ENCODE measurements around the gene GPR137. TPM values are rescaled to one million over a fixed set of nuclear protein-coding genes. Genes with fewer than 3 reads are reported as not detected.

GPR137 gene
- total and polyA plus RNA-seq, 12 donors = 15.6 to 69.8 (median 41.2) TPM

- WGBS, 4 donors = 3 to 44% (median 11%) methylated on average over 3 to 60 of the region's 60 CpGs
- peaks cover 36% of the 10 kb centered on the region for H3K27me3 ChIP-seq
- peak in 6 of 7 donors; percentile 62 to 75 (median 74) for DNase-seq
- no peaks in the 10 kb centered on the region for H3K36me3 ChIP-seq (replicated peaks in 1 of 2)
- no peak overlapping the region for H3K27ac ChIP-seq
- intact Hi-C loops (cut with DNase I) = loop anchor here in 1 of 2 donors (5.0 to 10.0 kb wide), 2 partner anchors 92 to 294 kb away; partner anchors contain the start of gene FERMT3
- H3K4me3 ChIP-seq = peak overlapping the region in 2 of 4 donors; percentile 30 to 43
- H3K4me1 ChIP-seq (replicated peaks in 1 of 2) = peaks cover 23 to 30% of the 10 kb centered on the region in 2 donors
- no peaks in the 10 kb centered on the region for H3K9me3 ChIP-seq (replicated peaks in 1 of 3)
- TF ChIP-seq CTCF (IDR thresholded peaks at IDR 0.05) = no peak
- TF ChIP-seq POLR2A (IDR thresholded peaks at IDR 0.05) = peak in 1 of 2 donors; percentile 8
Observed at GRCh38 chr11:64298966-64299846, 13.6 kb downstream of the GPR137 start.

- Histone ChIP-seq H3K36me3 (replicated peaks in 1 of 2) (no peaks in the 10 kb centered on the region), H3K4me3 (peak within 1 kb of the TSS in 2 of 4 donors; percentile 30 to 43), H3K4me1 (replicated peaks in 1 of 2) (peaks cover 24 to 35% of the 10 kb centered on the region in 2 donors), H3K9me3 (replicated peaks in 1 of 3) (no peaks in the 10 kb centered on the region), H3K27me3 (peaks cover 36% of the 10 kb centered on the region), H3K27ac (no peak within 1 kb of the TSS)
- TF ChIP-seq POLR2A (IDR thresholded peaks at IDR 0.05) = no peak
- no peak for TF ChIP-seq CTCF (IDR thresholded peaks at IDR 0.05)
- 11 to 14% (median 12%) methylated on average over 26 to 54 of the region's 54 CpGs for WGBS, 4 donors
- DNase-seq = peak in 1 of 7 donors; percentile 54
- intact Hi-C loops (cut with DNase I) = loop anchor here (2.0 to 10.0 kb wide), 3 partner anchors 93 to 295 kb away; partner anchors contain the start of gene FERMT3 (in 1 of the 2)
Observed at GRCh38 chr11:64299847-64300648, 14.4 kb downstream of the GPR137 start, which contains the start of gene CATSPERZ. TSS of gene CATSPERZ (plus strand) at chr11:64300358. CDS start at chr11:64300411, 53 bp downstream.

GRCh38 chr11:64303109-64304031 is 17.7 kb downstream of the GPR137 start:
- H3K4me1 ChIP-seq (replicated peaks in 1 of 2) = peaks cover 28 to 47% of the 10 kb centered on the region in 2 donors
- peak overlapping the region in 3 of 5 donors; percentile 90 to 95 (median 92) for H3K27ac ChIP-seq
- H3K9me3 ChIP-seq (replicated peaks in 1 of 3) = no peaks in the 10 kb centered on the region
- no peaks in the 10 kb centered on the region for H3K36me3 ChIP-seq (replicated peaks in 1 of 2)
- H3K4me3 ChIP-seq = no peak overlapping the region
- intact Hi-C loops (cut with DNase I) = no loop called here
- 65 to 76% (median 73%) methylated on average over 10 to 13 of the region's 13 CpGs for WGBS, 4 donors
- DNase-seq = peak in 1 of 7 donors; percentile 56
- TF ChIP-seq CTCF (IDR thresholded peaks at IDR 0.05) = no peak
- TF ChIP-seq POLR2A (IDR thresholded peaks at IDR 0.05) = no peak
- peaks cover 18% of the 10 kb centered on the region for H3K27me3 ChIP-seq

Measured in adrenal gland (tissue), 12 donors.